Measurements from ENCODE around the gene DRAM1. TPM values are rescaled to one million over a fixed set of nuclear protein-coding genes. Genes with fewer than 3 reads are reported as not detected.
A peak's percentile ranks its signal among the peaks of the same experiment; 100 is the strongest.

The DRAM1 gene
- total and polyA plus RNA-seq, 5 donors from 2014 or later: 2.6 to 4.7 (median 3.5) TPM

- H3K27me3 ChIP-seq (ENCODE audit: control insufficient read depth, insufficient read depth, low read length): no peaks in the 10 kb centered on the region
- Mint-ChIP-seq H3K9me3 (no peaks in the 10 kb centered on the region), H3K27me3 (peaks cover 4% of the 10 kb centered on the region), H3K4me3 (no peak overlapping the region), H3K36me3 (no peaks in the 10 kb centered on the region), H3K4me1 (peaks cover 0 to 9% (median 0%) of the 10 kb centered on the region in 4 donors), H3K27ac (no peak overlapping the region)
- H3K4me3 ChIP-seq (ENCODE audit: low read depth, low read length): no peak overlapping the region
- peaks cover 1% of the 10 kb centered on the region for H3K4me1 ChIP-seq (ENCODE audit: control insufficient read depth, insufficient read depth, low read length, poor library complexity, severe bottlenecking)
- DNase-seq: no peak
- no peaks in the 10 kb centered on the region for H3K36me3 ChIP-seq (ENCODE audit: control insufficient read depth, insufficient read depth, low read length)
- no peak for ATAC-seq (ENCODE audit: low read depth in 2 of 2)
- H3K9me3 ChIP-seq (ENCODE audit: control insufficient read depth in 2 of 2, low read length in 2 of 2): no peaks in the 10 kb centered on the region
- H3K27ac ChIP-seq (ENCODE audit: insufficient read depth, low read length, poor library complexity, severe bottlenecking): no peak overlapping the region
Observed at GRCh38 chr12:101927036-101927435, 49.7 kb downstream of the DRAM1 start.

- H3K27me3 ChIP-seq (ENCODE audit: control insufficient read depth, insufficient read depth, low read length): no peaks in the 10 kb centered on the region
- ATAC-seq (ENCODE audit: low read depth in 2 of 2) (no peak), DNase-seq (no peak)
- no peaks in the 10 kb centered on the region for H3K36me3 ChIP-seq (ENCODE audit: control insufficient read depth, insufficient read depth, low read length)
- H3K27me3 Mint-ChIP-seq: peaks cover 4% of the 10 kb centered on the region
- no peaks in the 10 kb centered on the region for H3K9me3 Mint-ChIP-seq
- H3K27ac ChIP-seq (ENCODE audit: insufficient read depth, low read length, poor library complexity, severe bottlenecking): no peak overlapping the region
- H3K4me3 ChIP-seq (ENCODE audit: low read depth, low read length): no peak overlapping the region
- H3K9me3 ChIP-seq (ENCODE audit: control insufficient read depth in 2 of 2, low read length in 2 of 2): no peaks in the 10 kb centered on the region
- H3K36me3 Mint-ChIP-seq: no peaks in the 10 kb centered on the region
- H3K4me1 Mint-ChIP-seq: peaks cover 0 to 12% (median 0%) of the 10 kb centered on the region in 4 donors
- peaks cover 4% of the 10 kb centered on the region for H3K4me1 ChIP-seq (ENCODE audit: control insufficient read depth, insufficient read depth, low read length, poor library complexity, severe bottlenecking)
- no peak overlapping the region for H3K4me3 Mint-ChIP-seq
- H3K27ac Mint-ChIP-seq: no peak overlapping the region
Observed at GRCh38 chr12:101927999-101928398, 50.6 kb downstream of the DRAM1 start.

- no peaks in the 10 kb centered on the region for H3K9me3 ChIP-seq (ENCODE audit: control insufficient read depth in 2 of 2, low read length in 2 of 2)
- no peaks in the 10 kb centered on the region for H3K27me3 ChIP-seq (ENCODE audit: control insufficient read depth, insufficient read depth, low read length)
- no peak overlapping the region for H3K27ac Mint-ChIP-seq
- no peak overlapping the region for H3K4me3 Mint-ChIP-seq
- H3K27me3 Mint-ChIP-seq: peaks cover 4% of the 10 kb centered on the region
- H3K36me3 ChIP-seq (ENCODE audit: control insufficient read depth, insufficient read depth, low read length): no peaks in the 10 kb centered on the region
- no peak overlapping the region for H3K27ac ChIP-seq (ENCODE audit: insufficient read depth, low read length, poor library complexity, severe bottlenecking)
- no peaks in the 10 kb centered on the region for H3K9me3 Mint-ChIP-seq
- H3K4me1 Mint-ChIP-seq: peaks cover 0 to 12% (median 0%) of the 10 kb centered on the region in 4 donors
- no peak overlapping the region for H3K4me3 ChIP-seq (ENCODE audit: low read depth, low read length)
- no peak for ATAC-seq (ENCODE audit: low read depth in 2 of 2)
- H3K4me1 ChIP-seq (ENCODE audit: control insufficient read depth, insufficient read depth, low read length, poor library complexity, severe bottlenecking): peaks cover 4% of the 10 kb centered on the region
- no peaks in the 10 kb centered on the region for H3K36me3 Mint-ChIP-seq
- no peak for DNase-seq
Observed at GRCh38 chr12:101928556-101928955, 51.2 kb downstream of the DRAM1 start.

GRCh38 chr12:101929365-101930041 is 52.1 kb downstream of the DRAM1 start:
- no peak overlapping the region for H3K27ac ChIP-seq (ENCODE audit: insufficient read depth, low read length, poor library complexity, severe bottlenecking)
- H3K36me3 Mint-ChIP-seq: no peaks in the 10 kb centered on the region

GRCh38 chr12:101931498-101932326 is 54.3 kb downstream of the DRAM1 start:
- no peak overlapping the region for H3K4me3 Mint-ChIP-seq
- H3K27ac Mint-ChIP-seq: no peak overlapping the region
- ATAC-seq (ENCODE audit: low read depth in 2 of 2): no peak
- Histone ChIP-seq H3K4me3 (ENCODE audit: low read depth, low read length) (no peak overlapping the region), H3K4me1 (ENCODE audit: control insufficient read depth, insufficient read depth, low read length, poor library complexity, severe bottlenecking) (peaks cover 4% of the 10 kb centered on the region), H3K9me3 (ENCODE audit: control insufficient read depth in 2 of 2, low read length in 2 of 2) (no peaks in the 10 kb centered on the region), H3K27me3 (ENCODE audit: control insufficient read depth, insufficient read depth, low read length) (no peaks in the 10 kb centered on the region), H3K36me3 (ENCODE audit: control insufficient read depth, insufficient read depth, low read length) (no peaks in the 10 kb centered on the region), H3K27ac (ENCODE audit: insufficient read depth, low read length, poor library complexity, severe bottlenecking) (no peak overlapping the region)
- DNase-seq: peak in 1 of 3 donors; percentile 47
- H3K4me1 Mint-ChIP-seq: peaks cover 0 to 12% (median 2%) of the 10 kb centered on the region in 4 donors
- H3K9me3 Mint-ChIP-seq: no peaks in the 10 kb centered on the region
- H3K36me3 Mint-ChIP-seq: no peaks in the 10 kb centered on the region
- H3K27me3 Mint-ChIP-seq: peaks cover 4% of the 10 kb centered on the region

More at GRCh38 chr12:101929365-101930041, 52.1 kb downstream of the DRAM1 start:
- Histone ChIP-seq H3K4me3 (ENCODE audit: low read depth, low read length) (no peak overlapping the region), H3K36me3 (ENCODE audit: control insufficient read depth, insufficient read depth, low read length) (no peaks in the 10 kb centered on the region), H3K9me3 (ENCODE audit: control insufficient read depth in 2 of 2, low read length in 2 of 2) (no peaks in the 10 kb centered on the region), H3K27me3 (ENCODE audit: control insufficient read depth, insufficient read depth, low read length) (no peaks in the 10 kb centered on the region), H3K4me1 (ENCODE audit: control insufficient read depth, insufficient read depth, low read length, poor library complexity, severe bottlenecking) (peaks cover 4% of the 10 kb centered on the region)
- H3K27ac Mint-ChIP-seq: no peak overlapping the region
- ATAC-seq (ENCODE audit: low read depth in 2 of 2) (no peak), DNase-seq (no peak)
- peaks cover 0 to 12% (median 0%) of the 10 kb centered on the region in 4 donors for H3K4me1 Mint-ChIP-seq
- no peak overlapping the region for H3K4me3 Mint-ChIP-seq
- H3K27me3 Mint-ChIP-seq: peaks cover 4% of the 10 kb centered on the region
- H3K9me3 Mint-ChIP-seq: no peaks in the 10 kb centered on the region

- H3K36me3 Mint-ChIP-seq: no peaks in the 10 kb centered on the region
- H3K27me3 ChIP-seq (ENCODE audit: control insufficient read depth, insufficient read depth, low read length): no peaks in the 10 kb centered on the region
- H3K27ac ChIP-seq (ENCODE audit: insufficient read depth, low read length, poor library complexity, severe bottlenecking): no peak overlapping the region
- H3K4me1 Mint-ChIP-seq: peaks cover 0 to 12% (median 3%) of the 10 kb centered on the region in 4 donors
- H3K9me3 ChIP-seq (ENCODE audit: control insufficient read depth in 2 of 2, low read length in 2 of 2): no peaks in the 10 kb centered on the region
- no peaks in the 10 kb centered on the region for H3K9me3 Mint-ChIP-seq
- no peak overlapping the region for H3K4me3 ChIP-seq (ENCODE audit: low read depth, low read length)
- no peak overlapping the region for H3K4me3 Mint-ChIP-seq
- H3K36me3 ChIP-seq (ENCODE audit: control insufficient read depth, insufficient read depth, low read length): no peaks in the 10 kb centered on the region
- H3K27ac Mint-ChIP-seq: no peak overlapping the region
- DNase-seq (no peak), ATAC-seq (ENCODE audit: low read depth in 2 of 2) (no peak)
- H3K27me3 Mint-ChIP-seq: peaks cover 5% of the 10 kb centered on the region
- H3K4me1 ChIP-seq (ENCODE audit: control insufficient read depth, insufficient read depth, low read length, poor library complexity, severe bottlenecking): peaks cover 4% of the 10 kb centered on the region
Observed at GRCh38 chr12:101933866-101934514, 56.6 kb downstream of the DRAM1 start.

- Histone ChIP-seq H3K4me1 (ENCODE audit: control insufficient read depth, insufficient read depth, low read length, poor library complexity, severe bottlenecking) (peaks cover 6% of the 10 kb centered on the region), H3K9me3 (ENCODE audit: control insufficient read depth in 2 of 2, low read length in 2 of 2) (no peaks in the 10 kb centered on the region), H3K27ac (ENCODE audit: insufficient read depth, low read length, poor library complexity, severe bottlenecking) (no peak overlapping the region), H3K27me3 (ENCODE audit: control insufficient read depth, insufficient read depth, low read length) (no peaks in the 10 kb centered on the region), H3K4me3 (ENCODE audit: low read depth, low read length) (peak overlapping the region; percentile 7), H3K36me3 (ENCODE audit: control insufficient read depth, insufficient read depth, low read length) (no peaks in the 10 kb centered on the region)
- peak in 2 of 3 donors; percentile 12 to 79 for DNase-seq
- peaks cover 12% of the 10 kb centered on the region for H3K27me3 Mint-ChIP-seq
- no peaks in the 10 kb centered on the region for H3K9me3 Mint-ChIP-seq
- peak; percentile 67 to 75 for ATAC-seq (ENCODE audit: low read depth in 2 of 2)
- peaks cover 0 to 12% (median 3%) of the 10 kb centered on the region in 4 donors for H3K4me1 Mint-ChIP-seq
- peak overlapping the region; percentile 6 to 58 (median 19) for H3K27ac Mint-ChIP-seq
- H3K4me3 Mint-ChIP-seq: no peak overlapping the region
- H3K36me3 Mint-ChIP-seq: no peaks in the 10 kb centered on the region
Observed at GRCh38 chr12:101935890-101936746, 58.7 kb downstream of the DRAM1 start.

Data from CD4-positive, CD25-positive, alpha-beta regulatory T cell (primary cell).